ENCODE results near the gene PRICKLE2.

Gene PRICKLE2

GRCh38 chr3:64152676-64153466 lies 72.4 kb downstream of the PRICKLE2 start:
- no peak for DNase-seq

- no peak for DNase-seq
Observed at GRCh38 chr3:64152086-64152485, 73.2 kb downstream of the PRICKLE2 start.

- no peak for DNase-seq
Observed at GRCh38 chr3:64151342-64151871, 73.9 kb downstream of the PRICKLE2 start.

- no peak for DNase-seq
Observed at GRCh38 chr3:64150623-64151207, 74.6 kb downstream of the PRICKLE2 start.

GRCh38 chr3:64149886-64150285 lies 75.4 kb downstream of the PRICKLE2 start:
- DNase-seq, result no peak

- no peak for DNase-seq
Observed at GRCh38 chr3:64148955-64149653, 76.2 kb downstream of the PRICKLE2 start.

GRCh38 chr3:64147211-64147610 lies 78.1 kb downstream of the PRICKLE2 start:
- DNase-seq, result no peak

- no peak for DNase-seq
Observed at GRCh38 chr3:64145438-64145837, 79.8 kb downstream of the PRICKLE2 start.

- DNase-seq, result no peak
Observed at GRCh38 chr3:64144241-64144900, 80.9 kb downstream of the PRICKLE2 start.

GRCh38 chr3:64143409-64144130 lies 81.7 kb downstream of the PRICKLE2 start:
- no peak for DNase-seq

GRCh38 chr3:64141476-64141875 lies 83.8 kb downstream of the PRICKLE2 start:
- no peak for DNase-seq

- DNase-seq, result no peak
Observed at GRCh38 chr3:64140651-64141050, 84.6 kb downstream of the PRICKLE2 start.

- DNase-seq, result no peak
Observed at GRCh38 chr3:64138656-64139375, 86.5 kb downstream of the PRICKLE2 start.

GRCh38 chr3:64138046-64138445 lies 87.2 kb downstream of the PRICKLE2 start:
- DNase-seq, result no peak

GRCh38 chr3:64134882-64135281 lies 90.4 kb downstream of the PRICKLE2 start:
- no peak for DNase-seq

- DNase-seq, result no peak
Observed at GRCh38 chr3:64133987-64134386, 91.3 kb downstream of the PRICKLE2 start.

GRCh38 chr3:64133272-64133671 lies 92.0 kb downstream of the PRICKLE2 start:
- no peak for DNase-seq

GRCh38 chr3:64131725-64132469 lies 93.4 kb downstream of the PRICKLE2 start:
- DNase-seq, result no peak

GRCh38 chr3:64130436-64130835 lies 94.8 kb downstream of the PRICKLE2 start:
- DNase-seq, result no peak

GRCh38 chr3:64129581-64129980 lies 95.7 kb downstream of the PRICKLE2 start:
- DNase-seq, result no peak

GRCh38 chr3:64129106-64129505 lies 96.2 kb downstream of the PRICKLE2 start:
- no peak for DNase-seq

Data from stimulated activated CD4-positive, alpha-beta T cell treated with anti-CD3 and anti-CD28 coated beads, Interleukin-15, amount 100 ng/mL, for 24 hours (primary cell).